Fibroblast of mammary gland (primary cell): ENCODE measurements around the gene RNASE8.

Experiments used
- DNase-seq: peaks from one replicate; pipeline ENCODE4 v3.0.0-alpha.2; 2010; ENCODE audit warnings: low read depth
- H3K4me3 ChIP-seq: 2 replicates; pipeline ENCODE4 v1.5.1; 2011; ENCODE audit warnings: low read depth, mild to moderate bottlenecking, low read length, moderate library complexity; ENCODE audit not compliant: control insufficient read depth
- TF ChIP-seq, protein P1 (sequence below): conservative IDR thresholded peaks from 2 replicates; pipeline ENCODE4 v1.5.1; 2011; ENCODE audit warnings: low read depth, low read length, inconsistent platforms; ENCODE audit not compliant: control insufficient read depth, insufficient read depth

RNASE8 gene

GRCh38 chr14:21017528-21018245 lies 39.9 kb upstream of the RNASE8 start:
- TF ChIP-seq, protein P1, sequence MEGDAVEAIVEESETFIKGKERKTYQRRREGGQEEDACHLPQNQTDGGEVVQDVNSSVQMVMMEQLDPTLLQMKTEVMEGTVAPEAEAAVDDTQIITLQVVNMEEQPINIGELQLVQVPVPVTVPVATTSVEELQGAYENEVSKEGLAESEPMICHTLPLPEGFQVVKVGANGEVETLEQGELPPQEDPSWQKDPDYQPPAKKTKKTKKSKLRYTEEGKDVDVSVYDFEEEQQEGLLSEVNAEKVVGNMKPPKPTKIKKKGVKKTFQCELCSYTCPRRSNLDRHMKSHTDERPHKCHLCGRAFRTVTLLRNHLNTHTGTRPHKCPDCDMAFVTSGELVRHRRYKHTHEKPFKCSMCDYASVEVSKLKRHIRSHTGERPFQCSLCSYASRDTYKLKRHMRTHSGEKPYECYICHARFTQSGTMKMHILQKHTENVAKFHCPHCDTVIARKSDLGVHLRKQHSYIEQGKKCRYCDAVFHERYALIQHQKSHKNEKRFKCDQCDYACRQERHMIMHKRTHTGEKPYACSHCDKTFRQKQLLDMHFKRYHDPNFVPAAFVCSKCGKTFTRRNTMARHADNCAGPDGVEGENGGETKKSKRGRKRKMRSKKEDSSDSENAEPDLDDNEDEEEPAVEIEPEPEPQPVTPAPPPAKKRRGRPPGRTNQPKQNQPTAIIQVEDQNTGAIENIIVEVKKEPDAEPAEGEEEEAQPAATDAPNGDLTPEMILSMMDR = no peak
- DNase-seq = no peak
- no peak overlapping the region for H3K4me3 ChIP-seq

DNA sequence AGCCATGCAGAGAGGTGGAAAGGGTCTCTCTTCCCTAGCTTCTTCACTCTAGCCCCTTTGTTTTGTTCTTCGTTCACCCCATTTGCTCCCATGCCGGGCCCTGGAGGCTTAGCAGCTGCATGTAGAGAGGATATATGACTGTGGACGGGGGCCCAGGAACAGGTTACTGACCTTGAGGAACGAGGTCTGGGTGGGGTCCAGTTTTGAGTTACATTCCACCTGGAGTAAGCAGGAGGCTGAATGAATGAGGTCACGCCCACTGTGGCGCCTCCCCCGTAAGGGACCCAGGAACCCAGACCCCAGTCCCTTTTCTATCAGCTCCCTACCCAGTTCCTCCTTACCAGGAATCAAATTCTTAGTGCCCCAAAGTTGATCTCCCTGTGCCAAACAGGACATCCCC lies 39.3 kb upstream of the RNASE8 start:
- H3K4me3 ChIP-seq = no peak overlapping the region
- TF ChIP-seq, protein P1 = no peak
- no peak for DNase-seq

- no peak for DNase-seq
- no peak overlapping the region for H3K4me3 ChIP-seq
- TF ChIP-seq, protein P1 = no peak
Measured at GRCh38 chr14:21018781-21019180, 38.8 kb upstream of the RNASE8 start.

DNA sequence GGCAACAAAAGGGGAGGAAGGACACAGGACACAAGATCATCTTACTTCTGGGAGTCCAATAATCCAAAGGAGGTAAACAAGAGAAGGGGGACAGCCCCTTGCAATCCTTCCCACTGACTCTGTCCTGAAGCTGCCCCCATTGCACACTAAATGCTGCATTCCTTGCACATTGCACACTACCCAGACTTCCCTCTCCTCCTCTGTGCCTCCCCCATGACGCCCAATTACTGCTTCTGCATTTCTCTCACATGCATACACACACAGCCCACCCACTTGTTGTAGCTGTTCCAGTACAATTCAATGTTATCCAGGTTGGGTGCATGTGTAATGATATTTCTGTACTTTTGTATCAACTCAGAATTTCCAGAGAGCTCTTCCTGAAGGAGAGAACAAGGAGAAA lies 38.3 kb upstream of the RNASE8 start:
- TF ChIP-seq, protein P1 = no peak
- DNase-seq = no peak
- H3K4me3 ChIP-seq = no peak overlapping the region

DNA sequence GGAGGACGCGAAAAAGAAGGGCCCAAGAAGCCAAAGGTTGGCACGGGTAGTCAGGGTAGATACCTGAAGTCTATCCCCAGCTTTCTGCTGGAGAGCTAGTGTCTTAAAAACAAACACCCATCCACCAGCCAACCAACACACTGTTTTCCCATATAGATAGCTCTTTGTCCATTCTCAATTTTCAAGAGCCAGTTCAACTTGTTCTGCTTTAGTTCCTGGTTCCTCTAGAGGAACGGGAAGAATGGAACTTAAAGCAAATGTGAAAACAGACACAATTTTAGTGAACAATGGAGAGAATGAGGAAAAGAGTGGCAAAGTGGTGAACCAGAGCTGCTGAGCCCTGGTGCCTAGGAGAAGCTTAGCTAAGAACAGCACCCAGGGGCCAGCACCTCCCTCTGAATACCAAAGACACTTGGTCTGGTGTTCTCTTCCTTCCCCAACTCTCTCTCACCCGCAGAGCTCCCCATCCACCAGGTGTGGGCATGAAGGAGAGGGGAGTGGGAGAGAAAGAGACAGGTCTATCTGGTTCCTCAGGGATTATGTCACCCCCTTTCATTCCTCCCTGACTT lies 36.6 kb upstream of the RNASE8 start:
- no peak for DNase-seq
- TF ChIP-seq, protein P1 = no peak
- H3K4me3 ChIP-seq = no peak overlapping the region

- TF ChIP-seq, protein P1 = no peak
- H3K4me3 ChIP-seq = no peak overlapping the region
- no peak for DNase-seq
Measured at GRCh38 chr14:21022686-21023085, 34.9 kb upstream of the RNASE8 start.
